Liver (tissue), 9 donors: Measurements from ENCODE around the gene CCDC81. TPM values are rescaled to one million over a fixed set of nuclear protein-coding genes. Genes with fewer than 3 reads are reported as not detected.

Experiments
- DNase-seq: peaks from one replicate; pipeline ENCODE4 v3.0.0-alpha.2; 2017; ENCODE audit warnings: low spot score
- H3K27ac ChIP-seq, 2 donors: one replicate each; pipeline ENCODE4 v1.7.0; 2013; ENCODE audit warnings: inconsistent platforms in 2 of 2, low read length in 2 of 2, control low read depth in 1 of 2, low read depth in 1 of 2, mild to moderate bottlenecking in 1 of 2
- H3K27me3 ChIP-seq, 4 donors: one replicate each; pipeline versions ENCODE4 v1.6.1 to v1.7.0; 2013; ENCODE audit warnings: low read length in 3 of 4, inconsistent platforms in 1 of 4, mild to moderate bottlenecking in 1 of 4, moderate library complexity in 1 of 4; ENCODE audit not compliant: control insufficient read depth in 4 of 4, insufficient read depth in 4 of 4
- H3K36me3 ChIP-seq, 4 donors: one replicate each; pipeline versions ENCODE4 v1.6.1 to v1.7.0; 2013; ENCODE audit warnings: low read length in 3 of 4, mild to moderate bottlenecking in 3 of 4, low read depth in 1 of 4, moderate library complexity in 1 of 4; ENCODE audit not compliant: control insufficient read depth in 4 of 4, insufficient read depth in 3 of 4
- H3K4me1 ChIP-seq, 4 donors: one replicate each; pipeline versions ENCODE4 v1.6.1 to v1.7.0; 2013; ENCODE audit warnings: low read length in 3 of 4, mild to moderate bottlenecking in 3 of 4, moderate library complexity in 1 of 4; ENCODE audit not compliant: control insufficient read depth in 4 of 4, insufficient read depth in 4 of 4
- H3K4me3 ChIP-seq, 3 donors: one replicate each; pipeline versions ENCODE4 v1.6.1 to v1.7.0; 2013; ENCODE audit warnings: low read length in 3 of 3, control low read depth in 1 of 3, low read depth in 1 of 3, mild to moderate bottlenecking in 1 of 3
- H3K9ac ChIP-seq, 2 donors: one replicate each; pipeline ENCODE4 v1.7.0; 2013; ENCODE audit warnings: low read length in 2 of 2, mild to moderate bottlenecking in 2 of 2, moderate library complexity in 2 of 2, control low read depth in 1 of 2, low read depth in 1 of 2
- H3K9me3 ChIP-seq, 4 donors: one replicate each; pipeline versions ENCODE4 v1.6.1 to v1.7.0; 2013; ENCODE audit warnings: low read length in 3 of 4; ENCODE audit not compliant: control insufficient read depth in 4 of 4
- EGR1 ChIP-seq, 2 donors: IDR thresholded peaks; 2 replicates each; pipeline ENCODE4 v1.6.1; 2016 to 2018; ENCODE audit warnings: antibody characterized with exemption in 2 of 2, low read depth in 2 of 2
- FOXA1 ChIP-seq: IDR thresholded peaks from 2 replicates; pipeline ENCODE4 v1.6.1; 2016; ENCODE audit warnings: antibody characterized with exemption
- FOXA2 ChIP-seq: IDR thresholded peaks from 2 replicates; pipeline ENCODE4 v1.6.1; 2016; ENCODE audit warnings: antibody characterized with exemption
- HNF4A ChIP-seq, 2 donors: conservative IDR thresholded peaks; 2 replicates each; pipeline ENCODE4 v1.6.1; 2016; ENCODE audit warnings: antibody characterized with exemption in 2 of 2, mild to moderate bottlenecking in 2 of 2
- HNF4G ChIP-seq: IDR thresholded peaks from 2 replicates; pipeline ENCODE4 v1.6.1; 2016; ENCODE audit warnings: antibody characterized with exemption
- JUND ChIP-seq, 2 donors: IDR thresholded peaks; 2 replicates each; pipeline ENCODE4 v1.6.1; 2016; ENCODE audit warnings: antibody characterized with exemption in 2 of 2
- MAX ChIP-seq: IDR thresholded peaks from 2 replicates; pipeline ENCODE4 v1.6.1; 2016; ENCODE audit warnings: antibody characterized with exemption
- NR2F2 ChIP-seq: IDR thresholded peaks from 2 replicates; pipeline ENCODE4 v1.6.1; 2016; ENCODE audit warnings: antibody characterized with exemption
- RAD21 ChIP-seq, 2 donors: IDR thresholded peaks; 2 replicates each; pipeline ENCODE4 v1.6.1; 2016; ENCODE audit warnings: antibody characterized with exemption in 2 of 2, mild to moderate bottlenecking in 2 of 2
- REST ChIP-seq: IDR thresholded peaks from 2 replicates; pipeline ENCODE4 v1.6.1; 2016; ENCODE audit warnings: antibody characterized with exemption, mild to moderate bottlenecking
- RXRA ChIP-seq, 2 donors: IDR thresholded peaks; 2 replicates each; pipeline ENCODE4 v1.6.1; 2017 to 2018; ENCODE audit warnings: antibody characterized with exemption in 2 of 2, mild to moderate bottlenecking in 1 of 2
- TAF1 ChIP-seq: conservative IDR thresholded peaks from 2 replicates; pipeline ENCODE4 v1.6.1; 2016; ENCODE audit warnings: antibody characterized with exemption, mild to moderate bottlenecking
- ZBTB33 ChIP-seq: IDR thresholded peaks from 2 replicates; pipeline ENCODE4 v1.6.1; 2016; ENCODE audit warnings: antibody characterized with exemption
- whole genome bisulfite sequencing: extraction: QIAGEN DNeasy Blood & Tissue Kit; methylation state at CpG from one replicate; pipeline ENCODE4 v1.1.7; 2013; 5-methylcytosine and 5-hydroxymethylcytosine counted together
- polyA plus RNA-seq, 2 donors: library from polyadenylated mRNA; stranded (reverse) in 1 of 2; unstranded in 1 of 2; fragments of 200-250 nt in 1 of 2; fragments of >200 nt in 1 of 2; fragmentation: Nextera tagmentation in 1 of 2; extraction: Ambion mirVana in 1 of 2; gene quantifications; one replicate each; pipeline versions ENCODE4 v1.2.1 to v1.2.3, GENCODE V29; 2013 to 2015
- total RNA-seq, 2 donors: library from RNA; depleted of rRNA; stranded (reverse); fragments of >200 nt; gene quantifications; one replicate each; pipeline ENCODE4 v1.2.3, GENCODE V29; 2014
- donor health status: healthy.
- donor health status: healthy.
- donor health status: healthy.
- donor health status: healthy.
- donor health status: healthy.

CCDC81 gene
- total and polyA plus RNA-seq, 4 donors, result 0.32 to 1.1 (median 0.67) TPM; not detected in 1

- 96% methylated on average over 5 of the region's 5 CpGs for WGBS
- Histone ChIP-seq H3K4me1 (no peaks in the 10 kb centered on the region), H3K9me3 (no peaks in the 10 kb centered on the region), H3K36me3 (no peaks in the 10 kb centered on the region), H3K27ac (no peak overlapping the region), H3K4me3 (no peak overlapping the region), H3K9ac (no peak overlapping the region), H3K27me3 (no peaks in the 10 kb centered on the region)
- no peak for DNase-seq
- TF ChIP-seq NR2F2, result no peak
- no peak for TF ChIP-seq HNF4A (conservative IDR thresholded peaks at IDR 0.05)
- TF ChIP-seq REST, result no peak
- no peak for TF ChIP-seq MAX
- TF ChIP-seq EGR1 (IDR thresholded peaks at IDR 0.05; ENCODE audit: low read depth in 2 of 2), result no peak
- TF ChIP-seq HNF4G, result no peak
- no peak for TF ChIP-seq RXRA (IDR thresholded peaks at IDR 0.05)
- TF ChIP-seq FOXA2, result no peak
- no peak for TF ChIP-seq TAF1
- no peak for TF ChIP-seq JUND (IDR thresholded peaks at IDR 0.05)
- TF ChIP-seq FOXA1, result no peak
- TF ChIP-seq ZBTB33, result no peak
- TF ChIP-seq RAD21 (IDR thresholded peaks at IDR 0.05), result no peak
Measured at GRCh38 chr11:86464509-86465221, 90.0 kb downstream of the CCDC81 start.

GRCh38 chr11:86468169-86468568, 93.5 kb downstream of the CCDC81 start:
- no peaks in the 10 kb centered on the region for H3K4me1 ChIP-seq
- no peak overlapping the region for H3K4me3 ChIP-seq
- TF ChIP-seq REST (no peak), TAF1 (no peak)
- no peaks in the 10 kb centered on the region for H3K36me3 ChIP-seq
- no peaks in the 10 kb centered on the region for H3K27me3 ChIP-seq
- no peak for DNase-seq
- no peak overlapping the region for H3K27ac ChIP-seq
- no peak overlapping the region for H3K9ac ChIP-seq
- H3K9me3 ChIP-seq, result no peaks in the 10 kb centered on the region
- 99% methylated on average over 1 of the region's 1 CpG for WGBS
